ENCODE measurements around the gene BPIFB2. TPM values are rescaled to one million over a fixed set of nuclear protein-coding genes. Genes with fewer than 3 reads are reported as not detected.

BPIFB2 gene
- total RNA-seq, 4 donors from 2014 or later, result 0.19 to 93.5 (median 1.6) TPM; not detected in 1

- Histone ChIP-seq H3K4me3 (no peak overlapping the region), H3K27me3 (peaks cover 0 to 16% (median 0%) of the 10 kb centered on the region in 4 donors), H3K36me3 (no peaks in the 10 kb centered on the region), H3K4me1 (peaks cover 0 to 17% (median 8%) of the 10 kb centered on the region in 3 donors), H3K9me3 (no peaks in the 10 kb centered on the region), H3K27ac (no peak overlapping the region)
- no peak for DNase-seq
- intact Hi-C loops (cut with DNase I), result no loop called here
- 80 to 83% methylated on average over 8 to 9 of the region's 15 CpGs for WGBS, 2 donors
- TF ChIP-seq CTCF (IDR thresholded peaks at IDR 0.05) (no peak), POLR2A (IDR thresholded peaks at IDR 0.05) (no peak)
These were observed 31.5 kb upstream of the BPIFB2 start for GRCh38 chr20:32975698-32976674.

GRCh38 chr20:32976746-32977145, 30.8 kb upstream of the BPIFB2 start:
- peaks cover 0 to 10% (median under 1%) of the 10 kb centered on the region in 3 donors for H3K4me1 ChIP-seq
- intact Hi-C loops (cut with DNase I), result no loop called here
- WGBS, 2 donors, result 70 to 72% methylated on average over 6 of the region's 6 CpGs

GRCh38 chr20:32977281-32978008, 30.1 kb upstream of the BPIFB2 start:
- DNase-seq, result no peak
- no peak for TF ChIP-seq POLR2A (IDR thresholded peaks at IDR 0.05)
- TF ChIP-seq CTCF (IDR thresholded peaks at IDR 0.05), result no peak
- Histone ChIP-seq H3K36me3 (no peaks in the 10 kb centered on the region), H3K4me1 (peaks cover 0 to 6% (median 0%) of the 10 kb centered on the region in 3 donors), H3K9me3 (no peaks in the 10 kb centered on the region), H3K4me3 (no peak overlapping the region), H3K27ac (no peak overlapping the region), H3K27me3 (peaks cover 0 to 16% (median 0%) of the 10 kb centered on the region in 4 donors)
- whole genome bisulfite sequencing, 2 donors, result 84 to 86% methylated on average over 4 to 5 of the region's 13 CpGs
- intact Hi-C loops (cut with DNase I), result no loop called here

More at GRCh38 chr20:32976746-32977145, 30.8 kb upstream of the BPIFB2 start:
- Histone ChIP-seq H3K27ac (no peak overlapping the region), H3K9me3 (no peaks in the 10 kb centered on the region), H3K36me3 (no peaks in the 10 kb centered on the region), H3K27me3 (peaks cover 0 to 16% (median 0%) of the 10 kb centered on the region in 4 donors), H3K4me3 (no peak overlapping the region)
- TF ChIP-seq POLR2A (IDR thresholded peaks at IDR 0.05), result no peak
- TF ChIP-seq CTCF (IDR thresholded peaks at IDR 0.05), result no peak
- DNase-seq, result no peak

GRCh38 chr20:32978009-32978335, 29.5 kb upstream of the BPIFB2 start:
- no peak for DNase-seq
- intact Hi-C loops (cut with DNase I), result no loop called here

More at GRCh38 chr20:32978009-32978335, 29.5 kb upstream of the BPIFB2 start:
- Histone ChIP-seq H3K9me3 (no peaks in the 10 kb centered on the region), H3K27me3 (peaks cover 0 to 16% (median 0%) of the 10 kb centered on the region in 4 donors), H3K27ac (no peak overlapping the region), H3K4me1 (peaks cover 0 to under 1% (median 0%) of the 10 kb centered on the region in 3 donors), H3K36me3 (no peaks in the 10 kb centered on the region), H3K4me3 (no peak overlapping the region)
- no peak for TF ChIP-seq POLR2A (IDR thresholded peaks at IDR 0.05)
- no peak for TF ChIP-seq CTCF (IDR thresholded peaks at IDR 0.05)
- WGBS, 2 donors, result 72 to 100% methylated on average over 1 to 3 of the region's 7 CpGs
